ENCODE measurements around the gene PPIB.
"Not testable (repeated sequence)": the region's sequence is repeated elsewhere in the genome, so short reads cannot be mapped to it uniquely, and the experiment has no call there.

Gene PPIB

GRCh38 chr15:64110950-64111678, 51.7 kb downstream of the PPIB start:
- in situ Hi-C loops (cut with MboI; ENCODE audit: low sequenced_read_pairs): no loop called here

GRCh38 chr15:64110108-64110701, 52.6 kb downstream of the PPIB start:
- in situ Hi-C loops (cut with MboI; ENCODE audit: low sequenced_read_pairs): not testable (repeated sequence)

- in situ Hi-C loops (cut with MboI; ENCODE audit: low sequenced_read_pairs): no loop called here
Measured at GRCh38 chr15:64107337-64107736, 55.5 kb downstream of the PPIB start.

All from HL-60/S4 (cell line).